ENCODE measurements around the gene ALDH1L1. TPM values are rescaled to one million over a fixed set of nuclear protein-coding genes. Genes with fewer than 3 reads are reported as not detected.

Gene ALDH1L1
- total RNA-seq, 1 experiment from 2014 or later, result 7.4 TPM

- DNase-seq (ENCODE audit: low spot score), result no peak
Observed at GRCh38 chr3:126154391-126155279, 25.8 kb downstream of the ALDH1L1 start.

- no peak for DNase-seq (ENCODE audit: low spot score)
Observed at GRCh38 chr3:126153695-126154360, 26.6 kb downstream of the ALDH1L1 start.

GRCh38 chr3:126152901-126153694 lies 27.3 kb downstream of the ALDH1L1 start:
- DNase-seq (ENCODE audit: low spot score), result no peak

- DNase-seq (ENCODE audit: low spot score), result no peak
Observed at GRCh38 chr3:126152458-126152857, 27.9 kb downstream of the ALDH1L1 start.

GRCh38 chr3:126151562-126152302 lies 28.7 kb downstream of the ALDH1L1 start:
- DNase-seq (ENCODE audit: low spot score), result no peak

GRCh38 chr3:126149960-126150515 lies 30.3 kb downstream of the ALDH1L1 start:
- DNase-seq (ENCODE audit: low spot score), result no peak

GRCh38 chr3:126149256-126149902 lies 31.0 kb downstream of the ALDH1L1 start:
- DNase-seq (ENCODE audit: low spot score), result no peak

GRCh38 chr3:126147932-126148683 lies 32.3 kb downstream of the ALDH1L1 start:
- DNase-seq (ENCODE audit: low spot score), result no peak

- no peak for DNase-seq (ENCODE audit: low spot score)
Observed at GRCh38 chr3:126147147-126147931, 33.0 kb downstream of the ALDH1L1 start.

- no peak for DNase-seq (ENCODE audit: low spot score)
Observed at GRCh38 chr3:126146525-126147146, 33.8 kb downstream of the ALDH1L1 start.

- DNase-seq (ENCODE audit: low spot score), result no peak
Observed at GRCh38 chr3:126146034-126146433, 34.4 kb downstream of the ALDH1L1 start.

GRCh38 chr3:126142652-126143051 lies 37.7 kb downstream of the ALDH1L1 start:
- DNase-seq (ENCODE audit: low spot score), result no peak

- DNase-seq (ENCODE audit: low spot score), result no peak
Observed at GRCh38 chr3:126137490-126138130, 42.8 kb downstream of the ALDH1L1 start.

GRCh38 chr3:126136428-126137220 lies 43.8 kb downstream of the ALDH1L1 start:
- no peak for DNase-seq (ENCODE audit: low spot score)

- DNase-seq (ENCODE audit: low spot score), result no peak
Observed at GRCh38 chr3:126135406-126136076, 44.8 kb downstream of the ALDH1L1 start.

GRCh38 chr3:126135071-126135405 lies 45.3 kb downstream of the ALDH1L1 start:
- no peak for DNase-seq (ENCODE audit: low spot score)

Data from HT-29 (cell line).